K562 (cell line): ENCODE measurements around the gene HEBP1. TPM values are rescaled to one million over a fixed set of nuclear protein-coding genes. Genes with fewer than 3 reads are reported as not detected.
A peak's percentile ranks its signal among the peaks of the same experiment; 100 is the strongest.

Experiments used
- ATAC-seq: fragments of 200-7000 bp; cut with Tn5 transposase; 3 replicates; pipeline ENCODE4 v1.9.1; 2020; ENCODE audit warnings: moderate library complexity
- BruUV-seq: library from RNA; stranded (reverse); fragments of 400-500 nt; replicated peaks from 2 replicates; lab custom pipeline; 2021; lab: Mats Ljungman, UMichigan
- CTCF ChIA-PET: fragments of 300-600 bp; formaldehyde crosslinking; extraction: SDS; loops from one replicate; lab custom pipeline; 2021; ENCODE audit warnings: low intra/inter-chr PET ratio; lab: Yijun Ruan, JAX
- POLR2A ChIA-PET: fragments of 300-600, 350-650 bp; sonication (Branson Sonifier 250); formaldehyde crosslinking; extraction: SDS; loops from one replicate; lab custom pipeline; 2021; ENCODE audit warnings: antibody characterized with exemption, inconsistent platforms; lab: Yijun Ruan, JAX
- DNase-seq, 4 experiments: peaks; one replicate each; pipeline versions ENCODE4 v3.0.0 to v3.0.0-alpha.2; 2011 to 2018; ENCODE audit warnings: low spot score in 3 of 4, mixed read lengths in 3 of 4; ENCODE audit errors: extremely low read depth in 1 of 4
- FAIRE-seq: peaks from 2 replicates; lab custom pipeline; 2011; peaks lifted over from hg19 to GRCh38; lab: Jason Lieb, UNC
- H2AFZ ChIP-seq: 2 replicates; pipeline ENCODE4 v1.6.0; 2011; ENCODE audit warnings: low read depth, low read length, control low read depth, inconsistent platforms
- H3K27ac ChIP-seq: fragments of 200-600 bp; 3 replicates; pipeline ENCODE4 v1.8.0; 2011; ENCODE audit warnings: low read depth, mild to moderate bottlenecking, control low read depth, inconsistent platforms, low read length, moderate library complexity, mixed read lengths; ENCODE audit errors: extremely low read depth
- H3K27me3 ChIP-seq, 2 experiments: fragments of 300-600 bp in 1 of 2; 2 replicates in 1 of 2; 3 replicates in 1 of 2; pipeline versions ENCODE4 v1.6.0 to v1.8.0; 2011; ENCODE audit warnings: inconsistent platforms in 2 of 2, low read length in 2 of 2, mild to moderate bottlenecking in 1 of 2, mixed read lengths in 1 of 2, moderate library complexity in 1 of 2; ENCODE audit not compliant: control insufficient read depth in 2 of 2, insufficient read depth in 2 of 2
- H3K36me3 ChIP-seq: fragments of 300-600 bp; 3 replicates; pipeline ENCODE4 v1.8.0; 2011; ENCODE audit warnings: mild to moderate bottlenecking, low read length, inconsistent platforms; ENCODE audit not compliant: control insufficient read depth, insufficient read depth
- H3K4me1 ChIP-seq, 2 experiments: fragments of 200-600 bp in 1 of 2; replicated peaks in 1 of 2; 2 replicates in 1 of 2; 3 replicates in 1 of 2; pipeline versions ENCODE4 v1.5.1 to v1.8.0; 2011; ENCODE audit warnings: inconsistent platforms in 2 of 2, low read length in 2 of 2, mild to moderate bottlenecking in 1 of 2, mixed read lengths in 1 of 2, moderate library complexity in 1 of 2; ENCODE audit not compliant: control insufficient read depth in 2 of 2, insufficient read depth in 2 of 2
- H3K4me2 ChIP-seq: 2 replicates; pipeline ENCODE4 v1.6.1; 2011; ENCODE audit warnings: low read length, control low read depth, inconsistent platforms, mixed read lengths; ENCODE audit not compliant: insufficient read depth
- H3K4me3 ChIP-seq: fragments of 200-600 bp; sonication (generic), shearing (Covaris generic); 2 replicates; pipeline ENCODE4 v1.5.1; 2016; ENCODE audit warnings: control low read depth, inconsistent platforms
- H3K79me2 ChIP-seq: fragments of 200-600 bp; 3 replicates; pipeline ENCODE4 v1.8.0; 2011; ENCODE audit warnings: low read length, inconsistent platforms; ENCODE audit not compliant: control insufficient read depth, insufficient read depth
- H3K9ac ChIP-seq, 2 experiments: 2 replicates each; pipeline versions ENCODE4 v1.6.0 to v1.6.1; 2011; ENCODE audit warnings: low read depth in 2 of 2, low read length in 2 of 2, control low read depth in 1 of 2, inconsistent platforms in 1 of 2, mild to moderate bottlenecking in 1 of 2, mixed read lengths in 1 of 2; ENCODE audit not compliant: insufficient read depth in 1 of 2
- H3K9me1 ChIP-seq: one replicate; pipeline ENCODE4 v1.6.0; 2011; ENCODE audit warnings: inconsistent platforms, mild to moderate bottlenecking, low read length, moderate library complexity; ENCODE audit not compliant: control insufficient read depth, insufficient read depth
- H3K9me3 ChIP-seq: replicated peaks from 2 replicates; pipeline ENCODE4 v1.5.1; 2011; ENCODE audit warnings: low read depth, low read length, inconsistent platforms; ENCODE audit not compliant: control insufficient read depth, insufficient read depth
- H4K20me1 ChIP-seq: replicated peaks from 2 replicates; pipeline ENCODE4 v1.6.1; 2011; ENCODE audit warnings: low read length, inconsistent platforms, mixed read lengths; ENCODE audit not compliant: control insufficient read depth, insufficient read depth
- ESRRA ChIP-seq: fragments of 450-650 bp; IDR thresholded peaks from 2 replicates; pipeline ENCODE4 v1.6.1; 2014; ENCODE audit warnings: low read depth, mild to moderate bottlenecking, moderate library complexity, borderline replicate concordance
- RBM25 ChIP-seq: fragments of 200-400 bp; formaldehyde crosslinking; IDR thresholded peaks from 2 replicates; pipeline ENCODE4 v1.6.1; 2018; ENCODE audit warnings: low read length, low read depth, moderate library complexity; ENCODE audit not compliant: severe bottlenecking
- ZFP36 ChIP-seq: fragments of 150-350 bp; IDR thresholded peaks from 2 replicates; pipeline ENCODE4 v1.6.1; 2018; ENCODE audit warnings: low read length, low read depth; ENCODE audit not compliant: partially characterized antibody
- ZNF239 ChIP-seq: fragments of 250-450 bp; sonication (Bioruptor Pico); IDR thresholded peaks from 2 replicates; pipeline ENCODE4 v1.4.0; 2020; ENCODE audit warnings: mild to moderate bottlenecking
- ZNF3 ChIP-seq: fragments of 250-450 bp; sonication (Bioruptor Pico); IDR thresholded peaks from 2 replicates; pipeline ENCODE4 v1.5.0; 2021; ENCODE audit warnings: mild to moderate bottlenecking, moderate library complexity
- WGBS: fragments of 100-300 bp; shearing (Covaris generic); methylation state at CpG from one replicate; pipeline ENCODE4 v1.1.6; 2016; ENCODE audit warnings: low coverage, mixed read lengths; ENCODE audit not compliant: insufficient coverage; ENCODE audit errors: missing lambda C conversion rate; 5-methylcytosine and 5-hydroxymethylcytosine counted together
- in situ Hi-C: fragments of 300-500 bp; cut with MboI; formaldehyde crosslinking; loops from 4 replicates; pipeline ENCODE4 v1.15.0; 2018; ENCODE audit warnings: inconsistent platforms, mixed read lengths
- intact Hi-C: fragments of 100-400 bp; cut with micrococcal nuclease; formaldehyde crosslinking; loops from 2 replicates; pipeline ENCODE4 v1.14.2; 2022
- polyA plus RNA-seq, 8 experiments: library from polyadenylated mRNA; depleted of rRNA in 4 of 8; stranded (reverse) in 5 of 8; unstranded in 3 of 8; fragments of >200 nt; fragmentation: Nextera tagmentation in 2 of 8; fragmentation: Illumina TruSeq in 1 of 8; extraction: Ambion mirVana in 2 of 8; extraction: Trizol in 1 of 8; gene quantifications; 2 replicates each; pipeline versions ENCODE4 v1.2.1 to v1.2.3, GENCODE V29; 2011 to 2014; ENCODE audit warnings: inconsistent platforms in 1 of 8, missing spikeins in 1 of 8
- total RNA-seq, 7 experiments: library from RNA; depleted of rRNA in 6 of 7; stranded (reverse); fragments of >200 nt in 6 of 7; fragmentation: Illumina TruSeq in 2 of 7; extraction: Trizol in 2 of 7; gene quantifications; 2 replicates each; pipeline versions ENCODE4 v1.2.1 to v1.2.3, GENCODE V29; 2011 to 2021; ENCODE audit warnings: low replicate concordance in 1 of 7

HEBP1 gene
- total and polyA plus RNA-seq, 9 of the 15 experiments (the other 6 are each of a cell fraction or from before 2014, with no cell fraction given), result 1.1 to 10.1 (median 2.4) TPM

- peaks cover 6 to 22% of the 10 kb centered on the region in 2 experiments; a peak in 4 of 5 replicates for H3K4me1 ChIP-seq
- no peaks in the 10 kb centered on the region for H3K36me3 ChIP-seq
- POLR2A ChIA-PET, result no interaction called here
- DNase-seq (no peak), FAIRE-seq (no peak), ATAC-seq (no peak)
- no peaks in the 10 kb centered on the region for H3K9me3 ChIP-seq
- H4K20me1 ChIP-seq, result 0 out of 2 replicates have a peak, but pooled peaks cover 5% of the 10 kb centered on the region
- no peak overlapping the region for H3K4me2 ChIP-seq
- H3K79me2 ChIP-seq, result no peaks in the 10 kb centered on the region
- H3K27ac ChIP-seq, result no peak overlapping the region
- CTCF ChIA-PET, result no interaction called here
- intact Hi-C loops (no loop called here), in situ Hi-C loops (no loop called here)
- 79% methylated on average over 4 of the region's 4 CpGs for WGBS
- TF ChIP-seq ZFP36 (peak; percentile 28), ZNF3 (CRISPR knock-in tag) (no peak)
- H3K9ac ChIP-seq, result no peak overlapping the region
- no peak overlapping the region for H2AFZ ChIP-seq
- H3K4me3 ChIP-seq, result no peak overlapping the region
- BruUV-seq, result no TSS peak
- H3K9me1 ChIP-seq, result no peaks in the 10 kb centered on the region
- no peaks in the 10 kb centered on the region for H3K27me3 ChIP-seq
Measured at GRCh38 chr12:12998248-12998647, 1.8 kb downstream of the HEBP1 start.

- TF ChIP-seq ZNF239 (CRISPR knock-in tag) (peak; percentile 92), RBM25 (peak; percentile 34), ESRRA (no peak)
- no peak overlapping the region for H3K4me3 ChIP-seq
- DNase-seq, result no peak
- no peak for FAIRE-seq
- WGBS, result 90% methylated on average over 2 of the region's 2 CpGs
- no peak overlapping the region for H3K4me2 ChIP-seq
- in situ Hi-C loops, result no loop called here
- POLR2A ChIA-PET, result no interaction called here
- no peaks in the 10 kb centered on the region for H3K9me1 ChIP-seq
- no peak overlapping the region for H3K9ac ChIP-seq
- H3K79me2 ChIP-seq, result no peaks in the 10 kb centered on the region
- no peaks in the 10 kb centered on the region for H3K9me3 ChIP-seq
- BruUV-seq, result no TSS peak
- intact Hi-C loops, result no loop called here
- no peaks in the 10 kb centered on the region for H3K27me3 ChIP-seq
- no peak overlapping the region for H3K27ac ChIP-seq
- CTCF ChIA-PET, result no interaction called here
- H4K20me1 ChIP-seq, result 0 out of 2 replicates have a peak, but pooled peaks cover 5% of the 10 kb centered on the region
- peaks cover 6 to 22% of the 10 kb centered on the region in 2 experiments; a peak in 4 of 5 replicates for H3K4me1 ChIP-seq
- H3K36me3 ChIP-seq, result no peaks in the 10 kb centered on the region
- no peak overlapping the region for H2AFZ ChIP-seq
- no peak for ATAC-seq
Measured at GRCh38 chr12:12997734-12998133, 2.3 kb downstream of the HEBP1 start.
